ENCODE results near the gene ZBTB3.
A peak's percentile ranks its signal among the peaks of the same experiment; 100 is the strongest.

ZBTB3 gene

GRCh38 chr11:62753736-62754603 is at the start of gene ZBTB3:
ZBTB3 (minus strand) TSS chr11:62754160; CDS start chr11:62753664, 496 bp downstream.
- peak; percentile 99 for DNase-seq

DNA sequence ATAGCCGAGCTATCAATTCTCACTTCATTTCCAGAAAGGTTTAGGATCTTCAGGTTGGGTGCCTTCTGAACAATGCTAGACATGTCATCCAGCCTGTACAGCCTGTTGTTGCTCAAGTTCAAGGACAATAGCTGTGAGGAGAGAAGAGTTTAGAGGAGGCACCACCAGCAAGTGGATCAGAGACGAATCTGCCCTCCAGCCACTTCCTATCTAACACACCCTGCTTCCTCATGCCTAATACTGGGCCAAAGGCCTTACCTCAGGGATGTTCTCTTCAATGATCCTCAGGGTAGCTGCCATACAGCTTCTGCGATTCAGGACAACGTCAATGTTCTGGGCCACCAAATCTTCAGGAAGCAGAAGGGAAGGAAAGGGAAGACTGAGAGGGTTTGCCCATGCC is 47.1 kb upstream of the ZBTB3 start:
- DNase-seq = no peak

DNA sequence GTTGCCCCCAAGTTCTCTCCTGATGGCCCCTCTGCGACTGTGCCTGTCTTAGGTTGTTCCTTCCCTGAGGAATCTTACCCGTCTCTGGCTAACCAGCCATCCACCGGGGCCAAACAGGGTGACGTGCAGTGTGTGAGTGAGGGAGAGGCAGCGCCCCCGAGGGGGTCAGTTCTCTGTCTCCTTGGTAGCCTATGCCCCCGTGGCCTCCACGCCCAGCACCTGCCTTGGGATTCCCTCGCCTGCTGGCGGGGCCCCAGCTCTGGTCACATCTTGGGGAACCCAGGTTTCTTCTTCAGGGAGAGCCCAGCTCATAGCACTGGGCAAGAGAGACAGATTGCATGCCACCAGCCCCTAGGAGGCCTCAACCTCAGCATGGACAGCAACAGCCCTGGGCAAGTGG is 45.5 kb upstream of the ZBTB3 start:
- no peak for DNase-seq

- DNase-seq = no peak
Measured at GRCh38 chr11:62796281-62796680, 42.3 kb upstream of the ZBTB3 start.

DNA sequence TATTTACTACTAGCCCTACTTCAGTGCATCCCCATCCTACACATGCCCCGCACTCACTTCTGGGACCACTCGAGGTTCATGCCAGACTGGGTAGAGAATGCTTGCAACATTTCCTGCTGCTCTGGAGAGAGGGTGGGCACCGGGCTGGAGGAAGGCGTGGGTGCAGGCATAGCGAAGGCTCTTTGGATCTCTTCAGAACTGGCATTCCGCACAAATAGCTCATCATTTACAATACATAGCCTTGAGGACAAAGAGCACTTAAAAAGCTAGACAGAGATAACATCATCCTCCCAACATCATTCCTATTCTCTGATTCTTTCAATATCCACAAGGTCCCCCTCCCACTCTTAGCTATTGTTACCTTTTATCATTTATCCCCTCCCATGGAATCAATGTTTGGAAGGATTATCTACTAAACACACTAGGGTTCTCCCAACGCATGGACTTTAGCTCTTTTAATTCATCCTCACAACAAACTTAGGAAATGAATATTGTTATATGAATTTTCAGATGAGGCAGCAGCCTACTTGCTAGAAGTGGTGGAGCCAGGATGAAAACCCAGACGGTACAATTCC is 40.3 kb upstream of the ZBTB3 start:
- DNase-seq = no peak

- DNase-seq = no peak
Measured at GRCh38 chr11:62792202-62792575, 38.2 kb upstream of the ZBTB3 start.

GRCh38 chr11:62791501-62792201 is 37.7 kb upstream of the ZBTB3 start, which contains the start of gene TMEM223:
TMEM223 (minus strand) TSS chr11:62792006; CDS start chr11:62791994, 12 bp downstream.
- DNase-seq = peak; percentile 86

GRCh38 chr11:62789576-62789975 is 35.6 kb upstream of the ZBTB3 start:
- no peak for DNase-seq

DNA sequence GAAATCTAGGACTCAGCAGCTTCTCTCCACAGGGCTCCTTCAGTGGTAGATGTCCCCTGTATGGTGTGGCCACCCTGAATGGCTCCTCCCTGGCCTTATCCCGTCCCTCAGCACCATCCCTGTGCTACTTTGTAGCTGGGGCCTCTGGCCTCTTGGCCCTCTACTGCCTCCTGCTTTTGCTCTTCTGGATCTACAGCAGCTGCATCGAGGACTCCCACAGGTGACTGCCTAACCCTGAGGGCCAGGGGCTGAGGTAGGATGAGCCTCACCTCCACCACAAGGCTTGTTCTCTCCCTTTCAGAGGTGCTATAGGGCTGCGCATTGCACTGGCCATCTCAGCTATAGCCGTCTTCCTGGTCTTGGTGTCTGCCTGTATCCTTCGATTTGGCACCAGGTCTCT is 35.0 kb upstream of the ZBTB3 start:
- DNase-seq = no peak

- peak; percentile 95 for DNase-seq
Measured at GRCh38 chr11:62787005-62787759, 33.2 kb upstream of the ZBTB3 start, which contains the start of gene TMEM179B. TMEM179B (plus strand) TSS chr11:62787402; CDS start chr11:62787432, 30 bp downstream.

- DNase-seq = peak; percentile 70
Measured at GRCh38 chr11:62786318-62787004, 32.5 kb upstream of the ZBTB3 start.

DNA sequence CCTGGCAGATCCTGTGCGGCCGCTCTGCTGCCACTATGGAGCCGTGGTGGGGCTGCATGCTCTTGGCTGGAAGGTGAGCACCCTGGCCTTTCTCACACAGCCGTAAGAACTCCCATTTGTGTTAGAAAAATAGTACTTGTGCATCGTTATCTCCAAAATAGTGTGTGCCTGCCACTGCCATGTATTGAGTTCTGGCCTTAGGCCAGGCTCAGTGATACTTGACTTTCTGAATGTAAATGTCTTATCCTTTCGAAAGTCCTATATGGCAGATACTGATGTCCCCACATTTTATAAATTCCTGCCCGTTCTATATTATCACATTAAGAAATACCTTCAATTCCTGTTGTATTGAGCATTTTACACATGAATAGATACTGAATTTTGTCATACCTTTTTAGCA is 28.8 kb upstream of the ZBTB3 start:
- no peak for DNase-seq

GRCh38 chr11:62778441-62778840 is 24.5 kb upstream of the ZBTB3 start:
- no peak for DNase-seq

GRCh38 chr11:62777389-62777788 is 23.4 kb upstream of the ZBTB3 start:
- no peak for DNase-seq

DNA sequence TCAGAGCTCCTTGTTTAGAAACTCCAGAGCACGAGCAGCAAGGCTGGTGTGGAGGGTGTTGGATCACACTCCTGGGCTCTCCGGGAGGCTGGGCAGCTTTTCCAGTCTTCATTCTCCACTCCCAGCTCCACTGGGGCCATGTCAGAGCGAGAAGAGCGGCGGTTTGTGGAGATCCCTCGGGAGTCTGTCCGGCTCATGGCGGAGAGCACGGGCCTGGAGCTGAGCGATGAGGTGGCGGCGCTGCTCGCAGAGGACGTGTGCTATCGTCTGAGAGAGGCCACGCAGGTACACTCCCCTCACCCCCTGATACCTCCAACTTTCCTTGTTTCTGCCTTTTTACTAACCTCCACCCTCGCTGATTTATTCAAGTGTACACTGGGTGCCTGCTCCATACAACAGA is 21.7 kb upstream of the ZBTB3 start:
- DNase-seq = no peak

GRCh38 chr11:62774407-62774806 is 20.4 kb upstream of the ZBTB3 start:
- DNase-seq = no peak

GRCh38 chr11:62771144-62772021 is 17.4 kb upstream of the ZBTB3 start, which contains the start of gene TAF6L:
TAF6L (plus strand) TSS chr11:62771396; CDS start chr11:62775784, 4,388 bp downstream.
- DNase-seq = peak; percentile 95

DNA sequence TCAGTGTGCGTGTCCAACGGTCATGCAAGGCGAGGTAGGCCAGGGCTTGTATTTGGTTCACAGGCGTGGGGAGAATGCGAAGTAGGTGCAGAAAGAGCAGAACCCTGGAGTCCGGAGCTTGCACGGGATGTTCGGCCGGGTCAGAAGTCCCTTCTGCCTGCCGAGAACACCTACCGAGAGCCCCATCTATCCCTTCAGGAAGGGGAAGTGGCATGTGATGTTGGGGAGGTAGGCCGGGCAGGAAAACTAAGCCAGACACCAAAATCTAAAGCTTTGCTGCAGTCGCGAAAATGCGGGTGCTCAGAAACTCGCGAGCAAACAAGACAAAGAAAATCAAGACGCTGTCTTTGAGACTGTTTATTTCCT is 16.8 kb upstream of the ZBTB3 start:
- DNase-seq = no peak

GRCh38 chr11:62760867-62761227 is 6.9 kb upstream of the ZBTB3 start:
- peak; percentile 10 for DNase-seq

- DNase-seq = no peak
Measured at GRCh38 chr11:62757846-62758788, 4.2 kb upstream of the ZBTB3 start.

Measured in NCI-H510A treated with DMSO at 0.1 percent for 48 hours (cell line).